Naive thymus-derived CD4-positive, alpha-beta T cell (primary cell): ENCODE data around the gene IGFLR1. TPM values are rescaled to one million over a fixed set of nuclear protein-coding genes. Genes with fewer than 3 reads are reported as not detected.

Source experiments
- ATAC-seq: fragments of 150-1000 bp; cut with Tn5 transposase; 2 replicates; pipeline ENCODE4 v1.10.0; 2021; ENCODE audit warnings: mild to moderate bottlenecking, moderate library complexity
- CTCF ChIA-PET: fragments of 350-600 bp; sonication (Branson Sonifier 250); formaldehyde crosslinking; loops from one replicate; lab custom pipeline; 2021; ENCODE audit warnings: antibody characterized with exemption; lab: Charles Lee
- POLR2A ChIA-PET: fragments of 350-600 bp; sonication (Branson Sonifier 250); formaldehyde crosslinking; loops from one replicate; lab custom pipeline; 2021; ENCODE audit warnings: antibody characterized with exemption, inconsistent platforms; lab: Charles Lee
- DNase-seq, 9 donors: peaks; one replicate each; pipeline versions ENCODE4 v3.0.0 to v3.0.0-alpha.2; 2020 to 2022; ENCODE audit warnings: mixed read lengths in 1 of 9
- H3K27ac ChIP-seq: one replicate; pipeline ENCODE4 v1.7.0; 2013; ENCODE audit warnings: mild to moderate bottlenecking, low read depth, low read length, moderate library complexity
- H3K27me3 ChIP-seq, 2 donors: one replicate each; pipeline ENCODE4 v1.7.0; 2013; ENCODE audit warnings: low read length in 2 of 2, mild to moderate bottlenecking in 2 of 2, moderate library complexity in 2 of 2; ENCODE audit not compliant: control insufficient read depth in 2 of 2, insufficient read depth in 2 of 2
- H3K36me3 ChIP-seq, 3 experiments: 1 replicate in 2 of 3; 2 replicates in 1 of 3; pipeline ENCODE4 v1.7.0; 2013; ENCODE audit warnings: low read length in 3 of 3, mild to moderate bottlenecking in 3 of 3, moderate library complexity in 1 of 3; ENCODE audit not compliant: insufficient read depth in 3 of 3, control insufficient read depth in 2 of 3
- H3K4me1 ChIP-seq, 2 donors: one replicate each; pipeline ENCODE4 v1.7.0; 2013; ENCODE audit warnings: low read length in 2 of 2, mild to moderate bottlenecking in 2 of 2, moderate library complexity in 1 of 2; ENCODE audit not compliant: control insufficient read depth in 2 of 2, insufficient read depth in 2 of 2
- H3K4me3 ChIP-seq: 2 replicates; pipeline ENCODE4 v1.7.0; 2013; ENCODE audit warnings: mild to moderate bottlenecking, low read length
- H3K9me3 ChIP-seq, 3 experiments: 1 replicate in 2 of 3; 2 replicates in 1 of 3; pipeline ENCODE4 v1.7.0; 2013; ENCODE audit warnings: low read length in 3 of 3; ENCODE audit not compliant: control insufficient read depth in 2 of 3
- H3K27ac Mint-ChIP-seq, 9 donors: one replicate each; pipeline ENCODE4 v1.8.0; 2020 to 2022; ENCODE audit warnings: mixed read lengths in 9 of 9, mild to moderate bottlenecking in 8 of 9, moderate library complexity in 5 of 9, inconsistent platforms in 2 of 9
- H3K27me3 Mint-ChIP-seq, 5 donors: one replicate each; pipeline ENCODE4 v1.8.0; 2021 to 2022; ENCODE audit warnings: mixed read lengths in 5 of 5, mild to moderate bottlenecking in 1 of 5
- H3K36me3 Mint-ChIP-seq, 5 donors: one replicate each; pipeline ENCODE4 v1.8.0; 2020 to 2022; ENCODE audit warnings: mixed read lengths in 5 of 5, mild to moderate bottlenecking in 3 of 5, inconsistent platforms in 1 of 5
- H3K4me1 Mint-ChIP-seq, 7 donors: one replicate each; pipeline ENCODE4 v1.8.0; 2020 to 2022; ENCODE audit warnings: mixed read lengths in 7 of 7, mild to moderate bottlenecking in 3 of 7, inconsistent platforms in 1 of 7
- H3K4me3 Mint-ChIP-seq, 10 donors: one replicate each; pipeline ENCODE4 v1.8.0; 2020 to 2022; ENCODE audit warnings: mild to moderate bottlenecking in 10 of 10, mixed read lengths in 10 of 10, moderate library complexity in 6 of 10, inconsistent platforms in 2 of 10
- H3K9me3 Mint-ChIP-seq, 11 donors: one replicate each; pipeline ENCODE4 v1.8.0; 2020 to 2022; ENCODE audit warnings: mixed read lengths in 11 of 11, mild to moderate bottlenecking in 4 of 11, inconsistent platforms in 1 of 11, moderate library complexity in 1 of 11
- intact Hi-C, 2 donors: fragments of 100-400 bp; cut with micrococcal nuclease; formaldehyde crosslinking; loops; one replicate each; pipeline ENCODE4 v1.15.1; 2023
- polyA plus RNA-seq, 2 donors: library from polyadenylated mRNA; unstranded; fragments of 300-500 nt; fragmentation: Illumina TruSeq; gene quantifications; one replicate each; pipeline ENCODE4 v1.2.3, GENCODE V29; 2021
- total RNA-seq, 6 experiments: library from RNA in 5 of 6; stranded (reverse) in 5 of 6; gene quantifications; 1 replicate in 5 of 6; 2 replicates in 1 of 6; pipeline ENCODE4 v1.2.3 and lab custom pipeline; 2021 to 2026

The IGFLR1 gene
- total and polyA plus RNA-seq, 7 experiments from 2014 or later, result 61.4 to 113 (median 99.5) TPM

DNA sequence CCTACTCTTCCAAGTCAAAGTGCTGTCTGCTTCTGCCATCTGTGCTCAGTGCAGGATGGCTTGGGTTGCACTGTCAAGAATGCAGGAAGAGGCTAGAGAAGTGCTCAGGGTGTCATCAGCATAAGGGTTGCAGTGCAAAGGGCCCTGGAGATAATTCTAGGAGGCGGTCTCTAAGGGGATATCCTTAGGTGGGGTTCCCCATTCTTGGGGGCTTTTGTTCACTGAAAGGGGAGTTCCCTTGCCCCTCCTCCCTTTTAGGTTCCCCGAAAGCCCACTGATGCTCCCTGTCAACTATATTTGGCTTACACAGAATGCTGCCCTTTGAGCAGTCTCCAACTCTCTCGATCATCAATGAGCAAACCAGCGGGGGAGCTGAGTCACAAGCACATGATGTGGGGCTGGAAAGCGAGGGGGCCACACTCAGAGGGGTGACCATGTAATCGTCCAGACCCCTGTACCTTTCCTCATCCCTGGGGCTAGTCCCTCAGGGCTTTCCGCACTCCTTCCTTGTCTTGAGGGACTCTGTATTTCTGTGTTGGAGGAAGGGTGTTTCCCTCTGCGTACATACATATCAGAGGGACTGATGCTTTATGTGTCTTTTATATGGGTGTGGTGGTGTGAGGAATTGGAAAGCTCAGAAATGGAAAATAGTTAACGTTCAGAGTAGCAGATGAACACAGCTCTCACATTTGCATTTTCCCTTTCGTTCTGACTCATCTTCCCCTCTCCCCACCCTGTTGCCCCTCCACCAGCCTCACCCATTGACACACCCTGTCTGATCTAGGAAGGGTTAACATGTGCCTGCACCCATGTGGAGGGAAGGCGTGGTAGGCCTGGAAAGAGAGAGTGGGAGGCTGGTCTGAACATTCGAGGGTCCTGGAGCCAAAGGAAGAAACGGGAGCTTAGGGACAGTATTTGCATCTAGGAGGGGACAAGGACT lies 31.2 kb downstream of the IGFLR1 start:
- no peaks in the 10 kb centered on the region for H3K9me3 Mint-ChIP-seq
- peak in 1 of 9 donors; percentile 70 for DNase-seq
- ChIA-PET CTCF (interaction anchor here (0.7 to 1.7 kb wide), 2 partner anchors 11 to 367 kb away, joined by 3 to 4 read pairs; no protein-coding TSS in a partner anchor), POLR2A (interaction anchor here (0.5 to 3.9 kb wide), 4 partner anchors 9 to 45 kb away, joined by 3 to 20 read pairs (median 4); partner anchors contain the start of gene HSPB6)
- peaks cover 0 to 5% (median 0%) of the 10 kb centered on the region in 5 donors for H3K36me3 Mint-ChIP-seq
- no peaks in the 10 kb centered on the region for H3K27me3 Mint-ChIP-seq
- peaks cover 24 to 50% of the 10 kb centered on the region in 2 donors for H3K4me1 ChIP-seq
- peak overlapping the region in 3 of 10 donors; percentile 13 to 79 (median 51) for H3K4me3 Mint-ChIP-seq
- H3K27ac ChIP-seq, result no peak overlapping the region
- H3K9me3 ChIP-seq, result no peaks in the 10 kb centered on the region
- no peaks in the 10 kb centered on the region for H3K36me3 ChIP-seq
- H3K27me3 ChIP-seq, result no peaks in the 10 kb centered on the region
- intact Hi-C loops, result loop anchor here in 1 of 2 donors (1.0 kb wide), 1 partner anchor 9 kb away; no protein-coding TSS in a partner anchor
- H3K27ac Mint-ChIP-seq, result peak overlapping the region in 3 of 9 donors; percentile 39 to 97 (median 66)
- no peak overlapping the region for H3K4me3 ChIP-seq
- peaks cover 31 to 61% (median 42%) of the 10 kb centered on the region in 7 donors for H3K4me1 Mint-ChIP-seq
- no peak for ATAC-seq

DNA sequence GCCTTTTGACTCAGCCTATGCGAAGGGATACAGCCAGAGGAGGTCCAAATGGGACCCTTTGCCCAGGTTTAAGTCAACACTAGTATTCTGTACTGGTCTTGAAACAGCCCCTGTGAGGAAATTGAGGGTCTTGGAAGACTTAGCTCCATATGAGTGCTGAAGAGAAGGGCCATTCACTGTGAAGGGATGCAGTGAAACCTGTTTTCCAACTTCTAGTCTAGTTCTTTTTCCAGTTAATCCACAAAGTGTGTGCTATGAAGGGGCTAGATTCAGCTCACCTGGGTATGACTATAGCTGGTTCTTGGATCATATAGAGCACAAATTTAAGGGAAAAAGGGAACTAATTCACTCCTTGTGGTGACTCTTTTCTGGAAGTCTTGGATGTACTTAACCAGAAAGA lies 33.9 kb downstream of the IGFLR1 start:
- Histone ChIP-seq H3K27me3 (no peaks in the 10 kb centered on the region), H3K4me1 (peaks cover 10 to 28% of the 10 kb centered on the region in 2 donors), H3K36me3 (no peaks in the 10 kb centered on the region), H3K9me3 (no peaks in the 10 kb centered on the region), H3K27ac (no peak overlapping the region), H3K4me3 (no peak overlapping the region)
- Mint-ChIP-seq H3K27ac (peak overlapping the region in 1 of 9 donors; percentile 9), H3K36me3 (peaks cover 0 to 1% (median 0%) of the 10 kb centered on the region in 5 donors), H3K27me3 (no peaks in the 10 kb centered on the region), H3K4me1 (peaks cover 13 to 35% (median 19%) of the 10 kb centered on the region in 7 donors), H3K9me3 (no peaks in the 10 kb centered on the region), H3K4me3 (no peak overlapping the region)
- DNase-seq (no peak), ATAC-seq (no peak)
- intact Hi-C loops, result no loop called here
- CTCF ChIA-PET, result interaction anchor here (0.6 to 1.3 kb wide), 2 partner anchors 14 to 204 kb away, joined by 3 to 4 read pairs; no protein-coding TSS in a partner anchor
- POLR2A ChIA-PET, result interaction anchor here (1.1 kb wide), 2 partner anchors 13 to 36 kb away, joined by 3 read pairs; no protein-coding TSS in a partner anchor

DNA sequence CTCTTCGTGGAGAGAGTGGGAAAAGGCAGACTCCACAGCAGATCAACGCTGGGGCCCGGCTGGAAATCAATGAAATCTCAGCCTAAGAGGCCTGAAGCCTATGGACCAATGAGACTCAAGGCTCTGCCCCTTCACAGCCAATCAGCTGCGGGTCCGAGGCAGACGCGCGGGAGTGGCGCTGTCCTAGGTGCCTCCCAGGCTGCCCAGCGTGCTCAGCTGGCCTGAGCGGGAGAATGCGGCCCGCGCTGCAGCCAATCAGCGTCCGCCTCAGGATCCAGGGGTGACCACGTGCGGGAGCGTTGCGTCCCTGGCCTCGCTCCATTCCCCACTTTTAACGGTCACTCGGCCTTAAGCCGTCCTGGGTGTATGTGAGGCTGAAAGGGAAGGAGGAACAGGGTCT lies 38.0 kb downstream of the IGFLR1 start, which contains the start of gene ZBTB32:
TSS of gene ZBTB32 (plus strand) at position 341 of the 400 bp plus-strand sequence. CDS start 10,069 bp downstream, outside the sequence.
- Histone ChIP-seq H3K27me3 (no peaks in the 10 kb centered on the region), H3K4me3 (no peak within 1 kb of the TSS), H3K36me3 (no peaks in the 10 kb centered on the region), H3K27ac (no peak within 1 kb of the TSS), H3K9me3 (no peaks in the 10 kb centered on the region), H3K4me1 (no peaks in the 10 kb centered on the region)
- peak within 1 kb of the TSS in 3 of 10 donors; percentile 26 to 59 (median 41) for H3K4me3 Mint-ChIP-seq
- intact Hi-C loops, result loop anchor here in 1 of 2 donors (5.0 kb wide), 2 partner anchors 57 to 348 kb away; partner anchors contain the start of genes COX6B1, THAP8 and WDR62
- ChIA-PET POLR2A (interaction anchor here (1.5 kb wide), 1 partner anchor 36 kb away, joined by 3 read pairs; no protein-coding TSS in a partner anchor), CTCF (interaction anchor here (1.2 kb wide), 1 partner anchor 10 kb away, joined by 4 read pairs; no protein-coding TSS in a partner anchor)
- peaks cover 5 to 14% (median 6%) of the 10 kb centered on the region in 7 donors for H3K4me1 Mint-ChIP-seq
- peaks cover 0 to 3% (median 0%) of the 10 kb centered on the region in 11 donors for H3K9me3 Mint-ChIP-seq
- H3K27ac Mint-ChIP-seq, result no peak within 1 kb of the TSS
- ATAC-seq (no peak), DNase-seq (no peak)
- H3K36me3 Mint-ChIP-seq, result peaks cover 0 to 2% (median 0%) of the 10 kb centered on the region in 5 donors
- H3K27me3 Mint-ChIP-seq, result peaks cover 0 to 4% (median 0%) of the 10 kb centered on the region in 5 donors

DNA sequence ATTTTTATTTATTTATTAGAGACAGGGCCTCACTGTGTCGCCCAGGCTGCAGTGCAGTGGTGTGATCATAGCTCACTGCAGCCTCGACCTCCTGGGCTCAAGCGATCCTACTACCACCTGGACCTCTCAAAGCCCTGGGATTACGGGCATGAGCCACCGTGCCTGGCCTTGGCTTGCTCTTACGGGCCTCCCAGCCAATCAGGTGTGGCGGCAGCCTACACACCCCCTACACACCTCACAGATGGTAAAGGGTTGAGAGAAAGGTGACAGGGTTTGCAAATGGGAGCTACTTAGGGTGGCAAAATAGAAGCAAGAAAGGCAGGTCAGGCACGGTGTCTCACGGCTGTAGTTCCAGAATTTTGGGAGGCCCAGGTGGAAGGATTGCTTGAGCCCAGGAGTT lies 38.9 kb downstream of the IGFLR1 start:
- Mint-ChIP-seq H3K9me3 (peaks cover 0 to 3% (median 0%) of the 10 kb centered on the region in 11 donors), H3K4me3 (peak overlapping the region in 4 of 10 donors; percentile 26 to 91 (median 64)), H3K27ac (no peak overlapping the region), H3K4me1 (peaks cover 5 to 19% (median 6%) of the 10 kb centered on the region in 7 donors), H3K36me3 (peaks cover 0 to 2% (median 0%) of the 10 kb centered on the region in 5 donors), H3K27me3 (peaks cover 0 to 4% (median 0%) of the 10 kb centered on the region in 5 donors)
- intact Hi-C loops, result loop anchor here (2.0 to 5.0 kb wide), 3 partner anchors 56 to 351 kb away; partner anchors contain the start of genes THAP8 (in 2 of the 2), WDR62 (in 2 of the 2) and COX6B1 (in 1 of the 2)
- H3K4me3 ChIP-seq, result no peak overlapping the region
- no peaks in the 10 kb centered on the region for H3K4me1 ChIP-seq
- ChIA-PET CTCF (interaction anchor here (1.0 to 2.6 kb wide), 2 partner anchors 9 to 11 kb away, joined by 5 to 11 read pairs; no protein-coding TSS in a partner anchor), POLR2A (interaction anchor here (0.6 to 2.4 kb wide), 6 partner anchors 9 to 1505 kb away, joined by 3 to 20 read pairs (median 10); partner anchors contain the start of genes IGFLR1, KMT2B, PSENEN and U2AF1L4)
- H3K27me3 ChIP-seq, result no peaks in the 10 kb centered on the region
- no peaks in the 10 kb centered on the region for H3K36me3 ChIP-seq
- DNase-seq (no peak), ATAC-seq (no peak)
- no peaks in the 10 kb centered on the region for H3K9me3 ChIP-seq
- H3K27ac ChIP-seq, result no peak overlapping the region

DNA sequence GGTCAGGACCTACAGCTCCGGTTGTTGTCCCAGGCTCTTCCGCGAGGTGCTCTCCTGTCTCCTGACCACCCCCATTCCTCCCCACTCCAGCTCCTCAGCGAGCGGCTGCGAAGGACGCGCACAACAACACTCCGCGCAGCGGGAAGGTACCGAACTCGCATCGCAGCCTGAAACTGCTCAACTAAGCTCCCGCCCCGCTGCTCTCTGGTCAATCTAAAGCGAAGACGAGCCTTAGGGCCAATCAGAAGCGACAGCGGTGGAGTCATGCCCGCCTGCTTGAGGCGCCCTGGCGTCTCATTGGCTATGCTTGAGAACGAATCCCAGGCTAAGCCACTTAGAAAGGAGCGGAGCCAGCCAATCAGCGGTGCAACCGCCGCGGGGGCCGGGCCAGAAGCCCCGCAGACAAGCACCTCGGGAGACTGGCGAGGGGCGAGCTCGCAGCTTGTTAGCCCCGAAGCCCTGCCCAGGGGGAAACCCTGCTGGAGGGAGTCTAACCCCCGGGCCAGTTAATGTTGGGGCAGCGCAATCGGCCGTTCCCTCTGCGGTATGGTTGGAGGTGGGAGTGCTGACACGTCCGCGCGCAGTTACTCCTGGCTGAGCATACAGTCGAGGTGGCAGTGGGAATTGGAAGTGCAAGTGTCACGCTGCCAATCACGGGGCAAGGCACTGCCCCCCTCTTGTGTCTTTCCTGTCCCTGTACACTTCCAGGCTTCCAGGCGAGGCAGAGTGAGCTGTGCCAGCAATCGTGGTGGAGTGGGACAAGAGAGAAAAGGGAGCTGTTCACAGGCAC lies 39.8 kb downstream of the IGFLR1 start:
- intact Hi-C loops, result loop anchor here (1.0 to 5.0 kb wide), 13 partner anchors 9 to 352 kb away; partner anchors contain the start of genes COX6B1 (in 2 of the 2), THAP8 (in 2 of the 2), WDR62 (in 2 of the 2) and NFKBID (in 1 of the 2)
- ATAC-seq, result peak; percentile 100
- Mint-ChIP-seq H3K4me3 (peak overlapping the region; percentile 88 to 100 (median 96)), H3K4me1 (peaks cover 5 to 22% (median 6%) of the 10 kb centered on the region in 7 donors), H3K27ac (peak overlapping the region; percentile 79 to 98 (median 93)), H3K27me3 (peaks cover 0 to 4% (median 0%) of the 10 kb centered on the region in 5 donors), H3K9me3 (peaks cover 0 to 3% (median 0%) of the 10 kb centered on the region in 11 donors), H3K36me3 (peaks cover 0 to 2% (median 0%) of the 10 kb centered on the region in 5 donors)
- Histone ChIP-seq H3K4me1 (no peaks in the 10 kb centered on the region), H3K9me3 (no peaks in the 10 kb centered on the region), H3K4me3 (peak overlapping the region; percentile 85), H3K27me3 (no peaks in the 10 kb centered on the region), H3K36me3 (no peaks in the 10 kb centered on the region), H3K27ac (peak overlapping the region; percentile 66)
- CTCF ChIA-PET, result interaction anchor here (0.6 to 2.6 kb wide), 8 partner anchors 8 to 191 kb away, joined by 3 to 11 read pairs (median 4); no protein-coding TSS in a partner anchor
- POLR2A ChIA-PET, result interaction anchor here (0.6 to 2.4 kb wide), 18 partner anchors 10 to 1506 kb away, joined by 3 to 20 read pairs (median 4); partner anchors contain the start of genes COX6B1, HAUS5, IGFLR1 and KMT2B
- peak; percentile 66 to 96 (median 90) for DNase-seq
